GM18505 (cell line): Measurements from ENCODE around the gene AMPD2.

ENCODE experiments used
- ATAC-seq: cut with Tn5 transposase; IDR thresholded peaks from one replicate; pipeline ENCODE4 v1.9.1; 2021; ENCODE audit not compliant: unreplicated experiment
- POLR2A ChIP-seq: IDR thresholded peaks from 4 replicates; pipeline ENCODE4 v1.6.1; 2011; ENCODE audit warnings: borderline replicate concordance; ENCODE audit not compliant: insufficient read depth, insufficient read length; ENCODE audit errors: extremely low read depth

AMPD2 gene

GRCh38 chr1:109622137-109622892, 2.7 kb downstream of the AMPD2 start:
- no peak for ATAC-seq
- TF ChIP-seq POLR2A: no peak

- TF ChIP-seq POLR2A: no peak
- no peak for ATAC-seq
These were observed 3.3 kb downstream of the AMPD2 start for GRCh38 chr1:109622895-109623294.

GRCh38 chr1:109623601-109624161, 4.0 kb downstream of the AMPD2 start:
- no peak for ATAC-seq
- TF ChIP-seq POLR2A: no peak

GRCh38 chr1:109624201-109625010, 4.8 kb downstream of the AMPD2 start:
- no peak for TF ChIP-seq POLR2A
- ATAC-seq: no peak

GRCh38 chr1:109625176-109625575, 5.5 kb downstream of the AMPD2 start:
- TF ChIP-seq POLR2A: no peak
- ATAC-seq: no peak

GRCh38 chr1:109625601-109626560, 6.2 kb downstream of the AMPD2 start:
- TF ChIP-seq POLR2A: no peak
- ATAC-seq: no peak

- ATAC-seq: no peak
- TF ChIP-seq POLR2A: no peak
These were observed 7.2 kb downstream of the AMPD2 start for GRCh38 chr1:109626682-109627408.

- no peak for ATAC-seq
- TF ChIP-seq POLR2A: no peak
These were observed 8.2 kb downstream of the AMPD2 start for GRCh38 chr1:109627692-109628399.

GRCh38 chr1:109628540-109629321, 9.1 kb downstream of the AMPD2 start:
- TF ChIP-seq POLR2A: no peak
- ATAC-seq: no peak

- no peak for ATAC-seq
- no peak for TF ChIP-seq POLR2A
These were observed 9.9 kb downstream of the AMPD2 start for GRCh38 chr1:109629372-109630030.
